A673 (cell line): Measurements from ENCODE around the gene NEDD4L. TPM values are rescaled to one million over a fixed set of nuclear protein-coding genes. Genes with fewer than 3 reads are reported as not detected.
A peak's percentile ranks its signal among the peaks of the same experiment; 100 is the strongest.

Source experiments
- BruUV-seq: library from RNA; stranded (reverse); fragments of 400-500 nt; replicated peaks from 2 replicates; lab custom pipeline; 2021; lab: Mats Ljungman, UMichigan
- CTCF ChIA-PET: fragments of 300-600 bp; sonication (Branson Sonifier 250); formaldehyde crosslinking; loops from one replicate; lab custom pipeline; 2022; ENCODE audit warnings: antibody characterized with exemption; lab: Charles Lee
- POLR2A ChIA-PET: fragments of 300-600 bp; sonication (Branson Sonifier 250); formaldehyde crosslinking; loops from one replicate; lab custom pipeline; 2022; ENCODE audit warnings: antibody characterized with exemption; ENCODE audit not compliant: low non-redundant PET; lab: Charles Lee
- DNase-seq: peaks from one replicate; pipeline ENCODE4 v3.0.0-alpha.2; 2015; ENCODE audit warnings: low spot score
- H3K27ac ChIP-seq: fragments of 200-600 bp; sonication (generic); 2 replicates; pipeline ENCODE4 v1.5.1; 2016; ENCODE audit warnings: mixed run types, low read depth, mild to moderate bottlenecking, mixed read lengths, antibody characterized with exemption, low read length; ENCODE audit not compliant: poor library complexity, severe bottlenecking
- H3K27me3 ChIP-seq: fragments of 200-600 bp; sonication (generic); replicated peaks from 2 replicates; pipeline ENCODE4 v1.6.1; 2017; ENCODE audit warnings: mixed run types, low read depth, mild to moderate bottlenecking, mixed read lengths, antibody characterized with exemption, low read length; ENCODE audit not compliant: insufficient read depth, poor library complexity
- H3K36me3 ChIP-seq: fragments of 200-600 bp; sonication (generic); 2 replicates; pipeline ENCODE4 v1.6.1; 2016; ENCODE audit warnings: mixed run types, mild to moderate bottlenecking, mixed read lengths, antibody characterized with exemption, low read length; ENCODE audit not compliant: insufficient read depth, poor library complexity, severe bottlenecking
- H3K4me1 ChIP-seq: fragments of 200-600 bp; sonication (generic); 2 replicates; pipeline ENCODE4 v1.6.1; 2017; ENCODE audit warnings: mixed run types, mild to moderate bottlenecking, mixed read lengths, antibody characterized with exemption, low read length; ENCODE audit not compliant: insufficient read depth, poor library complexity, severe bottlenecking
- H3K4me3 ChIP-seq: fragments of 200-600 bp; sonication (generic); 2 replicates; pipeline ENCODE4 v1.5.1; 2016; ENCODE audit warnings: low read depth, mixed run types, mild to moderate bottlenecking, mixed read lengths, low read length; ENCODE audit not compliant: poor library complexity, severe bottlenecking
- H3K9me3 ChIP-seq: fragments of 200-600 bp; sonication (generic); 2 replicates; pipeline ENCODE4 v1.6.1; 2016; ENCODE audit warnings: mixed run types, low read depth, mild to moderate bottlenecking, mixed read lengths, antibody characterized with exemption, low read length; ENCODE audit not compliant: poor library complexity, severe bottlenecking
- EZH2 ChIP-seq: fragments of 200-600 bp; sonication (generic); IDR thresholded peaks from 2 replicates; pipeline ENCODE4 v1.6.1; 2017; ENCODE audit warnings: borderline replicate concordance, low read depth, mild to moderate bottlenecking, mixed read lengths, antibody characterized with exemption, low read length; ENCODE audit not compliant: poor library complexity, severe bottlenecking
- intact Hi-C: fragments of 100-400 bp; cut with micrococcal nuclease; formaldehyde crosslinking; loops from one replicate; pipeline ENCODE4 v1.10.0; 2022; ENCODE audit not compliant: unreplicated experiment
- total RNA-seq: library from RNA; stranded (reverse); gene quantifications from 2 replicates; pipeline ENCODE4 v1.2.3, GENCODE V29; 2021
- TF ChIP-seq, protein P1 (sequence below): fragments of 300-800, 200-600 bp; sonication (generic); conservative IDR thresholded peaks from 2 replicates; pipeline ENCODE4 v1.5.1; 2017; ENCODE audit warnings: low read depth, mild to moderate bottlenecking, antibody characterized with exemption, low read length, moderate library complexity, mixed read lengths

Gene NEDD4L
- total RNA-seq, 1 experiment from 2014 or later: 15.3 TPM

GRCh38 chr18:58313491-58314032 lies 269.5 kb downstream of the NEDD4L start:
- intact Hi-C loops: no loop called here
- ChIA-PET POLR2A (no interaction called here), CTCF (no interaction called here)
- DNase-seq: no peak
- no peaks in the 10 kb centered on the region for H3K36me3 ChIP-seq
- BruUV-seq: no TSS peak
- H3K9me3 ChIP-seq: no peaks in the 10 kb centered on the region
- H3K4me3 ChIP-seq: no peak overlapping the region
- no peaks in the 10 kb centered on the region for H3K27me3 ChIP-seq
- H3K27ac ChIP-seq: no peak overlapping the region
- H3K4me1 ChIP-seq: no peaks in the 10 kb centered on the region
- TF ChIP-seq EZH2: no peak
- TF ChIP-seq, protein P1, sequence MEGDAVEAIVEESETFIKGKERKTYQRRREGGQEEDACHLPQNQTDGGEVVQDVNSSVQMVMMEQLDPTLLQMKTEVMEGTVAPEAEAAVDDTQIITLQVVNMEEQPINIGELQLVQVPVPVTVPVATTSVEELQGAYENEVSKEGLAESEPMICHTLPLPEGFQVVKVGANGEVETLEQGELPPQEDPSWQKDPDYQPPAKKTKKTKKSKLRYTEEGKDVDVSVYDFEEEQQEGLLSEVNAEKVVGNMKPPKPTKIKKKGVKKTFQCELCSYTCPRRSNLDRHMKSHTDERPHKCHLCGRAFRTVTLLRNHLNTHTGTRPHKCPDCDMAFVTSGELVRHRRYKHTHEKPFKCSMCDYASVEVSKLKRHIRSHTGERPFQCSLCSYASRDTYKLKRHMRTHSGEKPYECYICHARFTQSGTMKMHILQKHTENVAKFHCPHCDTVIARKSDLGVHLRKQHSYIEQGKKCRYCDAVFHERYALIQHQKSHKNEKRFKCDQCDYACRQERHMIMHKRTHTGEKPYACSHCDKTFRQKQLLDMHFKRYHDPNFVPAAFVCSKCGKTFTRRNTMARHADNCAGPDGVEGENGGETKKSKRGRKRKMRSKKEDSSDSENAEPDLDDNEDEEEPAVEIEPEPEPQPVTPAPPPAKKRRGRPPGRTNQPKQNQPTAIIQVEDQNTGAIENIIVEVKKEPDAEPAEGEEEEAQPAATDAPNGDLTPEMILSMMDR: no peak

GRCh38 chr18:58314284-58314683 lies 270.3 kb downstream of the NEDD4L start:
- POLR2A ChIA-PET: no interaction called here
- Histone ChIP-seq H3K9me3 (no peaks in the 10 kb centered on the region), H3K27ac (no peak overlapping the region), H3K4me1 (no peaks in the 10 kb centered on the region), H3K36me3 (no peaks in the 10 kb centered on the region), H3K27me3 (no peaks in the 10 kb centered on the region), H3K4me3 (no peak overlapping the region)
- CTCF ChIA-PET: interaction anchor here (0.7 kb wide), 1 partner anchor 432 kb away, joined by 4 read pairs; no protein-coding TSS in a partner anchor
- BruUV-seq: no TSS peak
- DNase-seq: peak; percentile 44
- no peak for TF ChIP-seq EZH2
- TF ChIP-seq, protein P1: no peak
- intact Hi-C loops: no loop called here

DNA sequence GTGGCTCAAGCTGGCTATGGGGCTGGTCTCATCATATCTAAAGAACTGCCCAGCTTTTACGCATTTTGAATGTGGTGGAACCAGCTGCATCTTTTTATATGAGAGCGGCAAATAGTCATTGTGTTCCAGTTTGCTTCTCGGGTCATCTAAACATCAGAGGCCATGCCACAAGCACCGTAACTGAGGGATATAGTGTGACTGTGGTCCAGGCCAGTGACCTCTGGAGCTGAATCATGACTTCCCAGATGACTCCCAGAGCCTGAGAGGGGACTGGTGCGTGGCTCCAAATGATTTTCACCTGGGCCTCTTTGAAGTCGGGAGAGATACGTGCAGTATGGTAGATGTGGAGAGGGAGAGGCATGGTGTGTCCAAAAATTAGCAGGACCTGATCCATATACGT lies 271.0 kb downstream of the NEDD4L start:
- intact Hi-C loops: no loop called here
- no peak overlapping the region for H3K27ac ChIP-seq
- DNase-seq: no peak

More for the DNA sequence above, 271.0 kb downstream of the NEDD4L start:
- H3K36me3 ChIP-seq: no peaks in the 10 kb centered on the region
- no peak overlapping the region for H3K4me3 ChIP-seq
- no peaks in the 10 kb centered on the region for H3K4me1 ChIP-seq
- CTCF ChIA-PET: no interaction called here
- BruUV-seq: no TSS peak
- no peaks in the 10 kb centered on the region for H3K9me3 ChIP-seq
- no peaks in the 10 kb centered on the region for H3K27me3 ChIP-seq
- TF ChIP-seq, protein P1: no peak
- no peak for TF ChIP-seq EZH2
- POLR2A ChIA-PET: no interaction called here
